OCI-LY1 (cell line): ENCODE measurements around the gene EVPL.

Experiments
- H2AFZ ChIP-seq: fragments of 200-600 bp; sonication (generic), shearing (Covaris generic); 2 replicates; pipeline ENCODE4 v1.6.0; 2014; ENCODE audit warnings: antibody characterized with exemption, mild to moderate bottlenecking, low read length
- H3F3A ChIP-seq: fragments of 200-600 bp; sonication (generic), shearing (Covaris generic); 2 replicates; pipeline ENCODE4 v1.6.0; 2014; ENCODE audit warnings: mild to moderate bottlenecking, antibody characterized with exemption, low read length, moderate library complexity; ENCODE audit not compliant: insufficient read depth
- H3K27ac ChIP-seq: fragments of 200-600 bp; sonication (generic); 2 replicates; pipeline ENCODE4 v1.5.1; 2014; ENCODE audit warnings: low read length, mixed run types, mild to moderate bottlenecking, low read depth; ENCODE audit not compliant: poor library complexity, severe bottlenecking
- H3K27me3 ChIP-seq: fragments of 200-600 bp; sonication (generic); 2 replicates; pipeline ENCODE4 v1.6.0; 2014; ENCODE audit warnings: antibody characterized with exemption, mild to moderate bottlenecking, low read length, moderate library complexity; ENCODE audit not compliant: insufficient read depth
- H3K36me3 ChIP-seq: fragments of 200-600 bp; sonication (generic); 2 replicates; pipeline ENCODE4 v1.6.1; 2014; ENCODE audit warnings: mild to moderate bottlenecking, antibody characterized with exemption, low read length, moderate library complexity, mixed read lengths; ENCODE audit not compliant: insufficient read depth
- H3K4me1 ChIP-seq: fragments of 200-600 bp; sonication (generic); 2 replicates; pipeline ENCODE4 v1.5.1; 2014; ENCODE audit warnings: mild to moderate bottlenecking, low read length, moderate library complexity; ENCODE audit not compliant: insufficient read depth, severe bottlenecking
- H3K4me2 ChIP-seq: fragments of 200-600 bp; sonication (generic), shearing (Covaris generic); 2 replicates; pipeline ENCODE4 v1.6.1; 2014; ENCODE audit warnings: low read length
- H3K4me3 ChIP-seq: fragments of 200-600 bp; sonication (generic); 2 replicates; pipeline ENCODE4 v1.5.1; 2014; ENCODE audit warnings: low read length, low read depth, mild to moderate bottlenecking, mixed read lengths; ENCODE audit not compliant: poor library complexity, severe bottlenecking
- H3K79me2 ChIP-seq: fragments of 200-600 bp; shearing (Covaris generic); 2 replicates; pipeline ENCODE4 v1.6.1; 2016; ENCODE audit warnings: mixed run types, low read length, mixed read lengths; ENCODE audit not compliant: insufficient read depth
- H3K9ac ChIP-seq: fragments of 200-600 bp; sonication (generic), shearing (Covaris generic); 2 replicates; pipeline ENCODE4 v1.6.1; 2014; ENCODE audit warnings: mild to moderate bottlenecking, low read length, mixed read lengths
- H3K9me2 ChIP-seq: fragments of 200-600 bp; sonication (generic), shearing (Covaris generic); 2 replicates; pipeline ENCODE4 v1.6.1; 2014; ENCODE audit warnings: low read depth, mild to moderate bottlenecking, low read length, mixed read lengths
- H3K9me3 ChIP-seq: fragments of 200-600 bp; shearing (Covaris generic); 2 replicates; pipeline ENCODE4 v1.6.1; 2014; ENCODE audit warnings: low read length, mixed read lengths
- H4K20me1 ChIP-seq: fragments of 200-600 bp; sonication (generic), shearing (Covaris generic); 2 replicates; pipeline ENCODE4 v1.6.0; 2016; ENCODE audit warnings: mild to moderate bottlenecking, low read length; ENCODE audit not compliant: insufficient read depth
- CTCF ChIP-seq: fragments of 200-600 bp; sonication (generic), shearing (Covaris generic); IDR thresholded peaks from 2 replicates; pipeline ENCODE4 v1.5.1; 2017; ENCODE audit warnings: mild to moderate bottlenecking, antibody characterized with exemption, low read length, moderate library complexity, mixed read lengths
- EZH2 ChIP-seq: fragments of 200-600 bp; sonication (generic), shearing (Covaris generic); IDR thresholded peaks from 2 replicates; pipeline ENCODE4 v1.8.0; 2017; ENCODE audit warnings: borderline replicate concordance, mixed run types, mild to moderate bottlenecking, antibody characterized with exemption, low read length, moderate library complexity, mixed read lengths

The EVPL gene

GRCh38 chr17:76050538-76051467 is 23.7 kb upstream of the EVPL start:
- H3K4me3 ChIP-seq: no peak overlapping the region
- H3K27me3 ChIP-seq: no peaks in the 10 kb centered on the region
- H3K9ac ChIP-seq: no peak overlapping the region
- H3K36me3 ChIP-seq: peaks cover 74% of the 10 kb centered on the region
- H3K9me2 ChIP-seq: no peaks in the 10 kb centered on the region
- TF ChIP-seq CTCF (no peak), EZH2 (no peak)
- H3K27ac ChIP-seq: no peak overlapping the region
- H4K20me1 ChIP-seq: no peaks in the 10 kb centered on the region
- H3K4me2 ChIP-seq: no peak overlapping the region
- no peaks in the 10 kb centered on the region for H3K9me3 ChIP-seq
- peaks cover 6% of the 10 kb centered on the region for H3K4me1 ChIP-seq
- H2AFZ ChIP-seq: no peak overlapping the region
- H3K79me2 ChIP-seq: no peaks in the 10 kb centered on the region
- no peaks in the 10 kb centered on the region for H3F3A ChIP-seq

- Histone ChIP-seq H3K36me3 (peaks cover 81% of the 10 kb centered on the region), H3K4me1 (peaks cover 6% of the 10 kb centered on the region)
Measured at GRCh38 chr17:76049836-76050537, 22.9 kb upstream of the EVPL start.

GRCh38 chr17:76049239-76049638 is 22.1 kb upstream of the EVPL start:
- peaks cover 84% of the 10 kb centered on the region for H3K36me3 ChIP-seq
- no peak overlapping the region for H2AFZ ChIP-seq
- H3F3A ChIP-seq: no peaks in the 10 kb centered on the region
- H3K27me3 ChIP-seq: no peaks in the 10 kb centered on the region
- no peaks in the 10 kb centered on the region for H3K9me3 ChIP-seq
- H3K9ac ChIP-seq: no peak overlapping the region
- no peak overlapping the region for H3K4me2 ChIP-seq
- no peaks in the 10 kb centered on the region for H4K20me1 ChIP-seq
- no peaks in the 10 kb centered on the region for H3K9me2 ChIP-seq
- H3K79me2 ChIP-seq: no peaks in the 10 kb centered on the region
- H3K4me3 ChIP-seq: no peak overlapping the region
- H3K4me1 ChIP-seq: peaks cover 6% of the 10 kb centered on the region
- no peak overlapping the region for H3K27ac ChIP-seq
- TF ChIP-seq EZH2 (no peak), CTCF (no peak)

More at GRCh38 chr17:76049836-76050537, 22.9 kb upstream of the EVPL start:
- Histone ChIP-seq H3K79me2 (no peaks in the 10 kb centered on the region), H3K4me2 (no peak overlapping the region), H4K20me1 (no peaks in the 10 kb centered on the region), H3K27ac (no peak overlapping the region), H3K27me3 (no peaks in the 10 kb centered on the region), H3K9me3 (no peaks in the 10 kb centered on the region), H3K4me3 (no peak overlapping the region), H3K9me2 (no peaks in the 10 kb centered on the region), H2AFZ (no peak overlapping the region), H3F3A (no peaks in the 10 kb centered on the region), H3K9ac (no peak overlapping the region)
- TF ChIP-seq CTCF (no peak), EZH2 (no peak)
